HCT116 (cell line): ENCODE data around the gene MMD2.

ENCODE experiments used
- ATF3 ChIP-seq: IDR thresholded peaks from 2 replicates; pipeline ENCODE4 v1.6.1; 2012
- CEBPB ChIP-seq: IDR thresholded peaks from 2 replicates; pipeline ENCODE4 v1.6.1; 2012; ENCODE audit warnings: low read depth
- EZH2 ChIP-seq: fragments of 200-600 bp; sonication (generic); IDR thresholded peaks from 2 replicates; pipeline ENCODE4 v1.6.1; 2017; ENCODE audit warnings: antibody characterized with exemption, mixed run types
- EZH2phosphoT487 ChIP-seq: fragments of 200-600 bp; IDR thresholded peaks from 2 replicates; pipeline ENCODE4 v1.6.1; 2018; ENCODE audit warnings: antibody characterized with exemption, borderline replicate concordance
- POLR2A ChIP-seq: IDR thresholded peaks from 2 replicates; pipeline ENCODE4 v1.7.0; 2011; ENCODE audit warnings: borderline replicate concordance; ENCODE audit not compliant: insufficient read depth, insufficient read length; ENCODE audit errors: extremely low read depth
- POLR2AphosphoS5 ChIP-seq: IDR thresholded peaks from 2 replicates; pipeline ENCODE4 v1.6.1; 2011; ENCODE audit warnings: mild to moderate bottlenecking, low read depth, low read length, moderate library complexity
- REST ChIP-seq: IDR thresholded peaks from 2 replicates; pipeline ENCODE4 v1.6.1; 2012; ENCODE audit warnings: low read depth
- SIN3A ChIP-seq: IDR thresholded peaks from 2 replicates; pipeline ENCODE4 v1.6.1; 2012; ENCODE audit warnings: low read depth
- SP1 ChIP-seq: IDR thresholded peaks from 2 replicates; pipeline ENCODE4 v1.6.1; 2012; ENCODE audit warnings: low read depth
- YY1 ChIP-seq: IDR thresholded peaks from 2 replicates; pipeline ENCODE4 v1.6.1; 2011; ENCODE audit warnings: low read length, low read depth, moderate library complexity, mild to moderate bottlenecking; ENCODE audit not compliant: insufficient replicate concordance; ENCODE audit errors: extremely low read depth
- ZFX ChIP-seq: fragments of 450-650 bp; IDR thresholded peaks from 2 replicates; pipeline ENCODE4 v1.6.1; 2017
- TF ChIP-seq, protein P1 (sequence below): IDR thresholded peaks from 2 replicates; pipeline ENCODE4 v1.6.1; 2012
- TF ChIP-seq, protein P2 (sequence below), 3 experiments: fragments of 200-600 bp in 1 of 3; sonication (generic) in 1 of 3; IDR thresholded peaks in 2 of 3; conservative IDR thresholded peaks in 1 of 3; 2 replicates each; pipeline ENCODE4 v1.5.1; 2012 to 2017; ENCODE audit warnings: low read depth in 2 of 3, low read length in 2 of 3, antibody characterized with exemption in 1 of 3, borderline replicate concordance in 1 of 3, control low read depth in 1 of 3, mild to moderate bottlenecking in 1 of 3, mixed read lengths in 1 of 3, mixed run types in 1 of 3, moderate library complexity in 1 of 3; ENCODE audit not compliant: insufficient read depth in 1 of 3

DNA sequence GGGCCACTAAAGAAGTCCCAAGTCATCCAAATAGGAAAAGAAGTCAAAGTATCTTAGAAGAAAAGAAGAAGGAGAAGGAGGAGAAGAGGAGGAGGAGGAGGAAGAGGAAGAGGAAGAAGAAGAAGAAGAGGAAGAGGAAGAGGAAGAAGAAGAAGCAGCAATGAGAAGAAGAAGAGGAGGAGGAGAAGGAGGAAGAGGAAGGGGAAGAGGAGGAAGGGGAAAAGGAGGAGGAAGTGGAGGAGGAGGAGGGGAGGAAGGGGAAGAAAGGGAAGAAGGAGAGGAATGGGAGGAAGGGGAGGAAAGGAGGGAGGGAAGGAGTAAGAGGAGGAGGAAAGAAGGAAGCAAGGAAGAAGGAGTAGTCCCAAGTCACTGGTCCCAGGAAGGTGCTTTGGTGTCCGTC is 53.8 kb downstream of the MMD2 start:
- TF ChIP-seq POLR2A (no peak), EZH2 (no peak), SP1 (no peak), POLR2AphosphoS5 (no peak), YY1 (no peak), ATF3 (no peak), SIN3A (no peak), EZH2phosphoT487 (no peak), ZFX (no peak), REST (no peak), CEBPB (no peak)
- TF ChIP-seq, protein P1, sequence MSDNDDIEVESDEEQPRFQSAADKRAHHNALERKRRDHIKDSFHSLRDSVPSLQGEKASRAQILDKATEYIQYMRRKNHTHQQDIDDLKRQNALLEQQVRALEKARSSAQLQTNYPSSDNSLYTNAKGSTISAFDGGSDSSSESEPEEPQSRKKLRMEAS, result no peak
- TF ChIP-seq, protein P2, sequence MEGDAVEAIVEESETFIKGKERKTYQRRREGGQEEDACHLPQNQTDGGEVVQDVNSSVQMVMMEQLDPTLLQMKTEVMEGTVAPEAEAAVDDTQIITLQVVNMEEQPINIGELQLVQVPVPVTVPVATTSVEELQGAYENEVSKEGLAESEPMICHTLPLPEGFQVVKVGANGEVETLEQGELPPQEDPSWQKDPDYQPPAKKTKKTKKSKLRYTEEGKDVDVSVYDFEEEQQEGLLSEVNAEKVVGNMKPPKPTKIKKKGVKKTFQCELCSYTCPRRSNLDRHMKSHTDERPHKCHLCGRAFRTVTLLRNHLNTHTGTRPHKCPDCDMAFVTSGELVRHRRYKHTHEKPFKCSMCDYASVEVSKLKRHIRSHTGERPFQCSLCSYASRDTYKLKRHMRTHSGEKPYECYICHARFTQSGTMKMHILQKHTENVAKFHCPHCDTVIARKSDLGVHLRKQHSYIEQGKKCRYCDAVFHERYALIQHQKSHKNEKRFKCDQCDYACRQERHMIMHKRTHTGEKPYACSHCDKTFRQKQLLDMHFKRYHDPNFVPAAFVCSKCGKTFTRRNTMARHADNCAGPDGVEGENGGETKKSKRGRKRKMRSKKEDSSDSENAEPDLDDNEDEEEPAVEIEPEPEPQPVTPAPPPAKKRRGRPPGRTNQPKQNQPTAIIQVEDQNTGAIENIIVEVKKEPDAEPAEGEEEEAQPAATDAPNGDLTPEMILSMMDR (IDR thresholded peaks at IDR 0.05 in 2 of 3, conservative IDR thresholded peaks at IDR 0.05 in 1 of 3; ENCODE audit: borderline replicate concordance in 1 of 3, insufficient read depth in 1 of 3, low read depth in 2 of 3, low read length in 2 of 3), result no peak
